M059J (cell line): ENCODE data around the gene SETBP1. TPM values are rescaled to one million over a fixed set of nuclear protein-coding genes. Genes with fewer than 3 reads are reported as not detected.

Experiments
- DNase-seq: peaks from one replicate; pipeline ENCODE4 v3.0.0-alpha.2; 2012; ENCODE audit warnings: low read depth
- total RNA-seq: library from RNA; depleted of rRNA; stranded (reverse); fragments of >200 nt; shearing (Covaris generic); gene quantifications from 2 replicates; pipeline ENCODE4 v1.2.3, GENCODE V29; 2014

The SETBP1 gene
- total RNA-seq, 1 experiment from 2014 or later = 4.1 TPM

DNA sequence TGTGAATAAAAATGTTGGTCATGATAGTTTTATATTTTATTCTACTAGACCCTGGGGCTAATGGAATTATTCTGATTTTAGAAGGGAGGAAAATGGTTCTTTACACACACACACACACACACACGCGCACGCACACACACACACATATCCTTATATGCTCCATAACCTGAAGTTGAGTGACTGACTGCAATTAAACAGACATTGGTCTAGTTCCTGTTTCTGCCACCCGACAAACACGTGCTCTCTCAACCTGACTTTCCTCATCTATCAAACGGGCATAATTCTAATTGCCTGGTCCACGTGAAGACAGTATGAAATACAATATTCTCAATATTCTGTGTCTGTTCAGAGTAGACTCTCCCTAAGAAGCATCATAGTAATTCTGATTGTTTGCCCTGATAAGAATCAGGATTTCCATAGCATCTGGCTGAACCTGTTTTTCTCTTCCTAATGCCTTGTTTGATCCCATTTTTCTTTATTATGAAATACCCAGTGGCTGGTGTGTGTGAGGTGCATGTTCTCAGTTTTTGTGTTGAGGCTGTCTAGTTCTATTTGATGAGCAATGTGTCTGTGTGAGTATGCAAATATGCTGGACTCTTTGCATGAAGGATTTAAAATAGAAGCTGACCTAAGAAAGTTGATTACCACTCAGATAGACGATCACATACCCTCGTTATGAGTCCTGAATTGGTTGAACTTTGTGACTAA, 51.0 kb downstream of the SETBP1 start:
- DNase-seq = no peak

- no peak for DNase-seq
Measured at GRCh38 chr18:44732238-44732563, 51.5 kb downstream of the SETBP1 start.

DNA sequence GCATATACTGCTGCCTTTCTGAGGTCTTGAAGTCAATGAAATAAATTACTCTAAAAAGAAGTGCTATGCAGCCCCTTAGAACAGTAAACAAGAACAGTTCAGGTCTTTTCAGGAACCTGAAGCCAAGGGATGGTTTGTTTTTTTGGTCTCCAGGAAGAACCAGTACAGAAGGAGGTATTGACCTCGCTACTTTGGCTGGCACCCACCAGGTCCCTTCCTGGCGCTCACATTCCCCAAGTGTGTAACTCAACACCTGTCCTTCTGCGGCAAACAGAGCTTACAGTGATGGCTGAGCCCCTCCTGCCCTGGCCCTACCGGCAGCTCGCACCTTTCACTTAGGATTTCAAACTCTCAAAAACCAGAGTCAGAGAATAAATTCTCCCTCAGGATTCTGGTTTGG, 51.9 kb downstream of the SETBP1 start:
- no peak for DNase-seq

DNA sequence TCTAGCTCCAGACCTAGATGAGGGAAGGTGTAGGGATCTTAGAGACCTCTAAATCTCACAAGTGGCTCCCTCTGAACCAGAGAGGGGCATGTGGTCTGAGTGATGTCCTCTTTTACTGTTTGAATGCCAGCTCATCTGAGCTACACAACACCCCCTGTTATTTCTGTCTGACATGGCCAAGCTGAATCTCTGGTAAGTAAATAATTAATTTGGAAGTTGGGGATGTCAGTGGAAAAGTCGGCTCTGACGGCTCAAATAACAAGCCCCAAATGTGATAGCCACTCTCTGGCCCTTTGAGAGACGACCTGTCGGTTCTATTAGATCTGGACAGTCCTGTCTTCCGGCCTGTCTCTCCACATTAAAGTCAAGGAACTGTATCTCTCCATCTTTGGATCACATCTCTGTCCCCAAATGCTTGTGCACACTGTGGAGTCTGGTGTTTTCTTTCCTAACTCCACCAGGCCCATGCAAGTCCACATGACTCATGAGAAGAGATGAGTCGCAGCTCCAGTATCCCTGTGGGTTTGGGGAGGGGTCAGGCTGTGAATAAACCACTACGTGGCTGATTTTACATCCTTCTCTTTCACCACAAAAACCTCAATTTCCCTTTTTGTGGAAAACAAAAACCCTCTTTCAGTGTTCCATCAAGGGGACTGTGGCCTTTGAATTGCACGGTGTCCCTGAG, 52.5 kb downstream of the SETBP1 start:
- DNase-seq = peak; percentile 94

- no peak for DNase-seq
Measured at GRCh38 chr18:44733754-44734465, 53.2 kb downstream of the SETBP1 start.

DNA sequence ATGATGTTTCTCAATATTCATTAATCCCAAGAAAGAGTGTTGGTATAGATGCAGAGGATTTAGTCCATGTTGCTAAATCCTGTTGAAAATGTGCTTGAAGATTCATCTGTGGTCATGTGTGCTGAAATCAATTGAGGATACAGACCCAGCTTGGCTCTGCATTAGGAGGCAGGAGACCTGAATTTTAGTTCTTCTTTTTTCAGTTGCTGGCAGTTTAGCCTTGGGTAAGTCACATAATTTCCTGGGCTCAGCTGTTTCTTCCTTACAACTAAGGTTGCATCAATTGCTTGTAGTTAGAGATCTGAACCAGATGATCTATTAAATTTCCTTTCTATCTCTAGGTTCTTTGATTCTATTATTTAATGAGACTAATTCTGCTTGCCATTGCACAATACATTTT, 54.4 kb downstream of the SETBP1 start:
- DNase-seq = no peak

DNA sequence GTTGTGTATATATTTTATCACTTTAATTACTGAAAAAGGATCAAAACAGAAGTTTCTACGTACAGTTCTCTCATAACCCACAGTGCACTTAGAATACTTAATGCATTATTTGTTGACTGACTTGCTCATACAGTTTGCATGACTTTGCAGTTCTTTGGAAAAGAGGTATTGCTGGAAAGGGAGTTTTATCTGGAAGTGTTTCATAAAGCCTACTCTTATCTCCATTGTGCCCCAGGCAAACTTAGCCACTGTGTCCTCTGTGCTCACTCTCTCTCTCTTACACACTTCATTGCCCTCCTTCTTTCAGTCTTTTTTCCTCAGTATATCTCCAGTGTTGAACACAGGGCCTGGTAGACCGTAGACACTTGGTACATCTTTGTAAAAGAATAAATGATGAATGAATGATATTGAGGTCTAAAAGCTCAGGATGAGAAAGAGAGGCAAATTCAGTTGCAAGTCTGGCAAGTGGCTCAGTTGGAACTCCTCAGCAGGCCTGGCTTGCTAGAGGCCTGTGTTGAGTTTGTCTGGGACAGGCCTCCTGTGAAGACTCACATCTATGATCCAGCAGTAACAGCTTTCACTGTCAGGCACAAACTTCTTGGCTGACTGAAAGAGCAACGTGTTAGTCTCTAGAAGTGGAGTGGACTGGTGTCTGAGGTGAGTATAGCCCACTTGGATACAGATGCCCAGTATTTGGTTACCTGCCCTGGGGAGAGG, 56.1 kb downstream of the SETBP1 start:
- peak; percentile 40 for DNase-seq

GRCh38 chr18:44737623-44738022, 56.9 kb downstream of the SETBP1 start:
- no peak for DNase-seq

- DNase-seq = no peak
Measured at GRCh38 chr18:44740000-44740399, 59.3 kb downstream of the SETBP1 start.

GRCh38 chr18:44741085-44741484, 60.4 kb downstream of the SETBP1 start:
- DNase-seq = no peak

DNA sequence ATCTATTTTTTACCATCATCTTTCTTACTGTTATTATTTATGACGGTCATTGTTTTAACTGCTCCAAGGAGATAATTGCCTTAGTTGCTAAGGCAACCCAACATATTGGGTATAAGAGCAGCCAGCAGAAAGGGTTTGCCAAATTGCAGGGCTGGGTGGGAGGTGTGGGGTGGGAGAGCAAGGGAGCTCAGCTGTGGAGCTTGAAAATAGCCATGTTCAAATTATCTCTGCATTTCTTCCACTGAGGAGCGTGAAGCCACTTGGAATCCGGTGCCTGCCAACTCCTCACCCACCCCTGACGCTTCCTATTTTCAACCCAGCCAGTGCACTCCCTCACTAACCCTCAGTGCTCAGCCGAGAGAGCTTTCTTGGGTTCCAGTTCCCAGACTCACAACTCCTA, 60.8 kb downstream of the SETBP1 start:
- no peak for DNase-seq

GRCh38 chr18:44742126-44742525, 61.4 kb downstream of the SETBP1 start:
- no peak for DNase-seq

- DNase-seq = peak; percentile 65
Measured at GRCh38 chr18:44742718-44743311, 62.1 kb downstream of the SETBP1 start.

DNA sequence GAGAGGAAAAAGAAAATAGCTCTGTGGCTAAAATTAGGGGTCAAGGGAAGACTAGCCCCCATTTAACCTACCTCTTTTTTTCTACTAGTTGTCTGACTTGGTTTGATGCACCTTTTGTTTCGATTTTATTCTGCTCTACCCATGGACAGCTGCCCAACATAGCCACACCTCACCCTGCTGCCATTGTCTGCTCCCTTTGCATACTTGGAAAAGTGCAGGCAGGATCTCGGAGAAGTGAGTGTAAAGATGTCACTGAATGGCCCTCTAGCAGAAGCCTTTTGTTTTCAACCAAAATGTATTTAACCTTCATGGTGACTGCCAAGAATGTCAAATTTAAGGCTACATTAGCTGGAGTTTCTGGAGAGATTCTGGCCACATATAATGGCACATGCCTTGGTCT, 62.9 kb downstream of the SETBP1 start:
- no peak for DNase-seq

DNA sequence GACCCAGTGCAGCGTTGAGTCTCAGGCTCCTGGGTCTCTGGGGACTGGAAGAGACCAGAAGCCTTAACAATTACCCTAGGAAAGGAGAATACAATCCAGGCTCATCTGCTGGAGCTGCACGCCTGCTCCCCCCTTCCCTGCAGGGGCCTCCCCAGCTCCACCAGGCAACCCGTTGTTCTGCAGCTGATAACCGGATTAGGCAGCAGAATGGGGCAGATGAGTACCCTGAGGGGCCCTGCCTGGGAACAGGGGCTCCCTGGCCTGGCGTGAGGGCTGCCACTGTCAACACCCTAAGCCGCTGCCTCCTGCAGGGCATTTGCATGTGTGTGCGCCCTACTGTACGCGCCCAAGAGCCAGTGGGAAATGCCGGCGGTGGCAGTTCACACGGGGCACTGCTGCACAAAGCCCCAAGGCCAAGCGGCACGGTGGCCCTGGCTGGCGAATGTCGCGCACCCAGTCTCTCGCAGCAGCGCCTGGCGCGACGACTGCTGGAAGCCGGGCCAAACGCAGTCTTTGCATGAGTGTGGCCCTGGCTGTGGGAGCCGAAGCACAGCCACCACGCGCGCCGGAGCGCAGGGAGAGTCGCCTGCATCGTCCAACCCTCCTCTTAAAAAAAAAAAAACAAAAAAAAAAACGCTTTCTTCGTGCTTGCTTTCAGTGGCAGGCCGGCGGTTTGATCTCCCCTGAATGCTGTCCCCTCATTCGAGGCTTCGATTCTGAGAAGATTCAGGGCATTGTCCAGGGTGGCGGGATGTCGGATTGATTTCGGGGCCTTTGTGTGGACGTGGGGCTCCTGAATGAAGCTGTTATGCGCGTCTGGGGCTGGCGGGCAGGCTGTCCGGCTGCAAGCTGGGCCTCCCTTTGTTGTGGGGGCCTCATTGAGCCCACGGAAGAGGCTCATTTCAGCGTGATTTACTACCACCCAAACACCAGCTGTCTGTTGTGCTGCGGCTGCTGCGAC, 63.8 kb downstream of the SETBP1 start:
- DNase-seq = no peak

GRCh38 chr18:44747157-44747556, 66.5 kb downstream of the SETBP1 start:
- no peak for DNase-seq

GRCh38 chr18:44748582-44748981, 67.9 kb downstream of the SETBP1 start:
- DNase-seq = no peak

- DNase-seq = no peak
Measured at GRCh38 chr18:44750774-44751173, 70.1 kb downstream of the SETBP1 start.

DNA sequence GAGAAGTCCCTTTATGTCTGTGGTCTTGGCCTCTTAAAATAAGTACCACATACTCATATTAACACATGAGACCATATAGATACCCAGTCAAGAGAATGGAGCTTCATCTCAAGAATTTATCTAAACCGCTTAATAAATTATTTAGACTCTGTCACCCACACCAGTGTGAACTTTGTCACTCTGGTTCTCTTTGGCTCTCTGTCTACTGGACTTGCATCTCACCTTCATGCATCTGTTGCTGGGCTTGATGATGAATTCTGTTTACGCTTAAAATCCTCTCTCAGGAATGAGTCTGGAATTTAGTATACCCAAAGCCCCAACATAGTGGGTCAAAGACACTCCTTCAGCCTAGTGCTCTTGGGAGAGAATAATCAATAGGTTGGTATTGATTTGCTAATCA, 73.9 kb downstream of the SETBP1 start:
- no peak for DNase-seq

DNA sequence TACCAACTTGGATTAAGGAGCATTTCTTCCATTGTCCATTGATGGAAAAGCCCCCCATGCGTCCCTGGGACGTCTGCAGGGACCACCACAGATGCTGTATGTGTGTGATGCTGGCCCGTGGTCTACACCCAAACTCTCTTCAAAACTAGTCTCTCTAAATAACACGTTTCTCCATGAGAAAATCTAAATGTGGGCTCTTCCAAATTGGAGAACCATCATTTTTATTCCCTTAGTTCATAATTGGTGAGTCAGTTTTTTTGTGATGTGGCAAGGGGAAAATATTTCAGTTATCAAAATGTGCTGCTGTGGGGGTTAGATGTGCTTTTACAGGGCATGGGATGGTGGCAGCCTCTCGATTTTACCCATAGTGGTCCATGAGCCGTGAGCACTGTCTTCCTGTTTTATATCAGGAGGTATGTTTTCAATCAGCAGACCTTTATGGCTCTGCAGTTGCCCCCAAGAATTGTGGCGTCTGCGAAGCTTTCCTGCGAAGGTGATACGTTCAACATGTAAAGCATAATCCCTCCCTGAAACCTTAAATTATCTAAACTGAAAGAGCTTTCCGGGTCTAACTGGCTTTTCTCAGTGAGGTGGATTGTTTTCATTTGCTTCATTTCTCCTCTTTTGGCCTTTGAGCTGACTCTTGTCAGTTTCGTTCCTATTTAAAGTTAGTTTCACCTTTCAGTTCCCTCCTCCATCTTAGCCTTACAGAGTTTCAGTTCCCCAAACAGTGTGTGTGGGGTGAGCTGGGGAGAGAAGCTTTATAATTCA, 78.4 kb downstream of the SETBP1 start:
- no peak for DNase-seq
